ENCODE measurements around the gene HS3ST5.

The HS3ST5 gene

GRCh38 chr6:114058435-114058834, 284.4 kb downstream of the HS3ST5 start:
- H3K27me3 ChIP-seq (replicated peaks) = no peaks in the 10 kb centered on the region
- no peaks in the 10 kb centered on the region for H3K36me3 ChIP-seq (replicated peaks)
- H3K27ac ChIP-seq = no peak overlapping the region
- in situ Hi-C loops (cut with HindIII; ENCODE audit: low pct_ligation_motif_present, low sequenced_read_pairs) = no loop called here
- TF ChIP-seq, protein P1, sequence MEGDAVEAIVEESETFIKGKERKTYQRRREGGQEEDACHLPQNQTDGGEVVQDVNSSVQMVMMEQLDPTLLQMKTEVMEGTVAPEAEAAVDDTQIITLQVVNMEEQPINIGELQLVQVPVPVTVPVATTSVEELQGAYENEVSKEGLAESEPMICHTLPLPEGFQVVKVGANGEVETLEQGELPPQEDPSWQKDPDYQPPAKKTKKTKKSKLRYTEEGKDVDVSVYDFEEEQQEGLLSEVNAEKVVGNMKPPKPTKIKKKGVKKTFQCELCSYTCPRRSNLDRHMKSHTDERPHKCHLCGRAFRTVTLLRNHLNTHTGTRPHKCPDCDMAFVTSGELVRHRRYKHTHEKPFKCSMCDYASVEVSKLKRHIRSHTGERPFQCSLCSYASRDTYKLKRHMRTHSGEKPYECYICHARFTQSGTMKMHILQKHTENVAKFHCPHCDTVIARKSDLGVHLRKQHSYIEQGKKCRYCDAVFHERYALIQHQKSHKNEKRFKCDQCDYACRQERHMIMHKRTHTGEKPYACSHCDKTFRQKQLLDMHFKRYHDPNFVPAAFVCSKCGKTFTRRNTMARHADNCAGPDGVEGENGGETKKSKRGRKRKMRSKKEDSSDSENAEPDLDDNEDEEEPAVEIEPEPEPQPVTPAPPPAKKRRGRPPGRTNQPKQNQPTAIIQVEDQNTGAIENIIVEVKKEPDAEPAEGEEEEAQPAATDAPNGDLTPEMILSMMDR (IDR thresholded peaks at IDR 0.05; ENCODE audit: low read depth, low read length, missing control alignments) = no peak
- no peak overlapping the region for H3K4me3 ChIP-seq (ENCODE audit: low read depth, low read length)
- no peak for DNase-seq

- Histone ChIP-seq H3K27ac (no peak overlapping the region), H3K36me3 (replicated peaks) (no peaks in the 10 kb centered on the region), H3K27me3 (replicated peaks) (no peaks in the 10 kb centered on the region), H3K4me3 (ENCODE audit: low read depth, low read length) (no peak overlapping the region)
- in situ Hi-C loops (cut with HindIII; ENCODE audit: low pct_ligation_motif_present, low sequenced_read_pairs) = no loop called here
- no peak for DNase-seq
- TF ChIP-seq, protein P1 (IDR thresholded peaks at IDR 0.05; ENCODE audit: low read depth, low read length, missing control alignments) = no peak
Observed at GRCh38 chr6:114055763-114056162, 287.1 kb downstream of the HS3ST5 start.

- Histone ChIP-seq H3K36me3 (replicated peaks) (no peaks in the 10 kb centered on the region), H3K27ac (no peak overlapping the region), H3K4me3 (ENCODE audit: low read depth, low read length) (no peak overlapping the region), H3K27me3 (replicated peaks) (no peaks in the 10 kb centered on the region)
- no peak for DNase-seq
- TF ChIP-seq, protein P1 (IDR thresholded peaks at IDR 0.05; ENCODE audit: low read depth, low read length, missing control alignments) = no peak
- in situ Hi-C loops (cut with HindIII; ENCODE audit: low pct_ligation_motif_present, low sequenced_read_pairs) = no loop called here
Observed at GRCh38 chr6:114055349-114055748, 287.5 kb downstream of the HS3ST5 start.

- Histone ChIP-seq H3K27me3 (replicated peaks) (no peaks in the 10 kb centered on the region), H3K27ac (no peak overlapping the region), H3K4me3 (ENCODE audit: low read depth, low read length) (no peak overlapping the region), H3K36me3 (replicated peaks) (no peaks in the 10 kb centered on the region)
- DNase-seq = no peak
- in situ Hi-C loops (cut with HindIII; ENCODE audit: low pct_ligation_motif_present, low sequenced_read_pairs) = no loop called here
- TF ChIP-seq, protein P1 (IDR thresholded peaks at IDR 0.05; ENCODE audit: low read depth, low read length, missing control alignments) = no peak
Observed at GRCh38 chr6:114053791-114054190, 289.0 kb downstream of the HS3ST5 start.

- TF ChIP-seq, protein P1 (IDR thresholded peaks at IDR 0.05; ENCODE audit: low read depth, low read length, missing control alignments) = no peak
- DNase-seq = no peak
- Histone ChIP-seq H3K36me3 (replicated peaks) (no peaks in the 10 kb centered on the region), H3K4me3 (ENCODE audit: low read depth, low read length) (no peak overlapping the region), H3K27me3 (replicated peaks) (no peaks in the 10 kb centered on the region), H3K27ac (no peak overlapping the region)
- in situ Hi-C loops (cut with HindIII; ENCODE audit: low pct_ligation_motif_present, low sequenced_read_pairs) = no loop called here
Observed at GRCh38 chr6:114052141-114052540, 290.7 kb downstream of the HS3ST5 start.

GRCh38 chr6:114051031-114051430, 291.8 kb downstream of the HS3ST5 start:
- TF ChIP-seq, protein P1 (IDR thresholded peaks at IDR 0.05; ENCODE audit: low read depth, low read length, missing control alignments) = no peak
- no peaks in the 10 kb centered on the region for H3K36me3 ChIP-seq (replicated peaks)
- H3K4me3 ChIP-seq (ENCODE audit: low read depth, low read length) = no peak overlapping the region
- in situ Hi-C loops (cut with HindIII; ENCODE audit: low pct_ligation_motif_present, low sequenced_read_pairs) = no loop called here
- H3K27me3 ChIP-seq (replicated peaks) = no peaks in the 10 kb centered on the region
- no peak overlapping the region for H3K27ac ChIP-seq
- no peak for DNase-seq

Data from brain microvascular endothelial cell (primary cell).